GM23248 (cell line): ENCODE measurements around the gene PLEKHM2.

Experiments used
- EZH2 ChIP-seq: fragments of 200-600 bp; sonication (generic); IDR thresholded peaks from 2 replicates; pipeline ENCODE4 v1.6.1; 2018; ENCODE audit warnings: antibody characterized with exemption, mild to moderate bottlenecking; ENCODE audit not compliant: insufficient read depth, poor library complexity, severe bottlenecking
- EZH2phosphoT487 ChIP-seq: fragments of 200-600 bp; sonication (generic); IDR thresholded peaks from 2 replicates; pipeline ENCODE4 v1.6.1; 2018; ENCODE audit warnings: antibody characterized with exemption, moderate library complexity, mild to moderate bottlenecking, low read depth; ENCODE audit not compliant: insufficient read depth

- TF ChIP-seq EZH2phosphoT487 (no peak), EZH2 (no peak)
Measured at GRCh38 chr1:15723631-15724246, 39.6 kb downstream of the PLEKHM2 start.
